Activated CD4-positive, alpha-beta T cell treated with anti-CD3 and anti-CD28 coated beads, Interleukin-2, Interleukin-4, amounts not matched to agents 100 ng/mL and 50 ng/mL, durations not matched to agents 16 hours and 8 hours (primary cell): ENCODE measurements around the gene NQO2.
A peak's percentile ranks its signal among the peaks of the same experiment; 100 is the strongest.
"Not testable (repeated sequence)": the region's sequence is repeated elsewhere in the genome, so short reads cannot be mapped to it uniquely, and the experiment has no call there.

ENCODE experiments used
- DNase-seq: peaks from one replicate; pipeline ENCODE4 v3.0.0-alpha.2; 2020; ENCODE audit warnings: low spot score

The NQO2 gene

DNA sequence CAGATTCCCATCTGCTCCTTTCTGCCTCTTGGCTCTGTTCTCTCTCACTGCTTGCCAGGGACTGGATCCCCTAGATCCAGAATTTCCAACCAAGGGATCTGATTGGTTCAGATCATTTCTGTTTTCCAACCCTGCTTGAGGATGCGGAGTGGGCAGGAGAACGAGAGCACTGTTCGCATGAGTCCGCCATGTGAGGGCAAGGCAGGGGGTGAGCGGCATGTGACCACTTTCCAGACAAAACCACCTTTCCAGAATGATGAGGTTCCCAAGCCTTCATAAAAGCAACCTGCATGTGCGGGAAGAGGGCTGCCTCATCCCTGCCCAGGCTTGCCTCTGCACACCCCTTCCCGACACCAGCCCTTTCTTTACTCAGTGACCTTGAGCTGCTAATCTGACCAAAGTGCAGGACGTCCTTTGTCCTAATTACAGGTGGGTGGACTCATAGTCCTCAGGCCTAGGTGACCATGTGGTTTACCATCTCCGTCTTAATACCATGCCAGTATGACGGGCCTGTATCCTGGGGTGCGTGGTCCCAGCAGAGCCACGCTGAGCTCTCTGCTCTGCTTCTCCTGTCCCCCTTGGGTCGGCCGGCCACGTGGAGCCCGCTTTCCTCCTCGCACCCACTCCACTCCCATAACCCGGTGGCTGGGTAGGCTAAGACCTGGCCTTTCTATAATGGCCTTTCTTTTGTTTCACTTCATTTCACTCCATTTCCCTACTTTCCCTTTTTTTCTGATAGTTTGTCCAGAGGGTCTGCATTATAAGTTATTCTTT lies 14.4 kb downstream of the NQO2 start:
- DNase-seq, result no peak

DNA sequence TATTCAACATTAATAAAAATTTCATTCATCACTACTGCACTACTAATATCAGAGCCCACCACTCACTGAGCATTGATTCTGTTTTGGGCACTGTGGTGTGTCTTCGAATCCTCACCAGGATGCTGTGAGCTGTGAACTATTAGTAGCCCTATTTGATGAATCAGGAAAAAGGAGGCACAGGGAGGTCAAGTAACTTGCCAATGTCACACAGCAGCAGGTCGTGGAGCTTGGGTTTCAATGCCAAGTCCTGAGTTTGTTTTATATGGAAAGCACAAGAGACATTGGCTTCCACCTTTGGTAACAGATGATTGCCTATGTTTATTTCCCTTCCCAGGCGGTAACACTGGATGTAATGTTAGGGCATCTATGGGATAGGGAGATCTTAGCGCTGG lies 15.0 kb downstream of the NQO2 start:
- no peak for DNase-seq

DNA sequence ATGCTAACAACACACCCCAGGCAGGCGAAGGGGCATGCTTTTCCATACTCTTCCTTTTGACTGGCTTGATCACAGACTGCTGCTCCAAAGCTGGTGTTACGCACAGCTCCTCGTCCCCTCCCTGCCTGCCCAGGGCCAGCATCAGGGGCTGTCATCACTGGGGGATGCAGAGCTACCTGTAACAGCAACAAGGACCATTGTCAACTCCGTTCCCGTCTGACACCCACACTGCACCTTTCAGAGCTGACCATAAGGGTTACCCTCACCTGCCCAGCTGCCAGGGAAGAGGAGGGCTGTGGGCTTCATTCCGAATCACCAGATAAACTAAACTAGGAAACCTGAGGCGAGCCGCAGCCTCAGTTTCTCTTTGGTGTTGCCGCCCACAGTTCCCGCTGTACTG lies 15.4 kb downstream of the NQO2 start:
- no peak for DNase-seq

DNA sequence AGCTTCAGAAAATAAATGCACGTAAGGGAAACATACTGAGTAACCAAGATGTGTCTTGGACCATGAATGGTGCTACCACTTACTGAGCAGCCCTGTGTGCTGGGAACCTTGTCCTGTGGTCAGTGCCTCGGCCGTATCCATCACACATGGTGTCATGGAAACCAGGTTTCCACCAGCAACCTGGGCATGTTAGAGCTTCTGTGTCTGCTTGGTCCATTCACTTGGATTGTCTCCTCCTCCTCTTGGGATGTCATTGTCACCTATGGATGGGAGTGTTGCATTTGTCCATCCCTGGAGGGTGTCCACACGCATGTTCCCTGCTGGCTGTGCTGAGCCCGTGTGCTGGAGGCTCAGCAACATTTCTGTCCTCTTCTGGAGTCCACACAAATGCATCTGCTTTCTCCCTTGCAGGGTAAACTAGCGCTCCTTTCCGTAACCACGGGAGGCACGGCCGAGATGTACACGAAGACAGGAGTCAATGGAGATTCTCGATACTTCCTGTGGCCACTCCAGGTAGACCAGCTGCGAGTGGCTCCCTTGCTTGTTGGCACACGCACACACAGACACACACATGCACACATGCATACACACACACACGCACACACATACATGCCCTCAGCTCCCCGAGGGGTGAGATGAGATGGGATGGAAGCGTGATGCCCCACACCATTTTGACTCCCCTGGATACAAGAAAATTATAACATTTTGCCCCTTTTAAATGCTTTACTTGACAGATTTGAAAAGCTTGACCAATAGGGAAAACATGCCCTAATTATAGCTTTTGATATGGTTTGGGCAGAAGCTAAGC lies 17.0 kb downstream of the NQO2 start:
- DNase-seq, result no peak

DNA sequence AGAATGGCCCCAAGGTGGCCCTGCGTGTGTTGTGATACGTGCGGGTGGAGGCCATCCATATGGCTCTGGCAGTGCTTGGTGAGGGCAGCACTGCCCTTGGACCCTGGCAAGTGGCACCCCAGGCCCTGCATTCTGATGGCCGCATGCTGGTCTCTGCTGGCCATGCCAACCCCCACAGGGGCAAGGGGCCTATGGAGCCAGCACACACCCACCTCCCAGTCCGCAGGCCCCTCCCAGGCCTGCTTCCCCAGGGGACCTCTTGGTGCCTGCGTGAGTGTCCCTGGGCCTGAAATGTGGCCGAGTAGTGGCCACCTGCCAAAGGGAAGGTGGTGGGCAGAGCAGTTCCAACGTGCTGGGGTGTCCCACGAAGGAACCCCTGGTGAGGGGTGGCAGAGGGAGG lies 17.6 kb downstream of the NQO2 start:
- DNase-seq, result no peak

DNA sequence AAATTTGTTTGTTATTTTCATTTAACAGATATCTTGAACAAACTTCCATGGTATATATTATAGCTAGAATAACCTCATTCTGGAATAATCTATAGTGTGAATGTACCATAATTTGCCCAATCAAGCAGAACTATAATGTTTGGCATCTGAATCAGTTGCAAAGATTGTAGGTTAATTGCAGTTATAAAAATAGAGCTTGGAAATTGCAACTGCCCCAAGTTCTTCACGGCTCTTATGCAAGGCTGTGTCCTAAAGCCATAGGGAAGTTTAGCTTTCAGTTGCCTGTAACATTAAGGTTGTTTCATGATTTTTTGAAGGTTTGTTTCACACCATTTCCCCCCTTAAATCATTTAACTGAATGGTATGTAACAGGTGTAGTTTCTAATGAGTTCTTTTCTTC lies 19.4 kb downstream of the NQO2 start:
- no peak for DNase-seq

DNA sequence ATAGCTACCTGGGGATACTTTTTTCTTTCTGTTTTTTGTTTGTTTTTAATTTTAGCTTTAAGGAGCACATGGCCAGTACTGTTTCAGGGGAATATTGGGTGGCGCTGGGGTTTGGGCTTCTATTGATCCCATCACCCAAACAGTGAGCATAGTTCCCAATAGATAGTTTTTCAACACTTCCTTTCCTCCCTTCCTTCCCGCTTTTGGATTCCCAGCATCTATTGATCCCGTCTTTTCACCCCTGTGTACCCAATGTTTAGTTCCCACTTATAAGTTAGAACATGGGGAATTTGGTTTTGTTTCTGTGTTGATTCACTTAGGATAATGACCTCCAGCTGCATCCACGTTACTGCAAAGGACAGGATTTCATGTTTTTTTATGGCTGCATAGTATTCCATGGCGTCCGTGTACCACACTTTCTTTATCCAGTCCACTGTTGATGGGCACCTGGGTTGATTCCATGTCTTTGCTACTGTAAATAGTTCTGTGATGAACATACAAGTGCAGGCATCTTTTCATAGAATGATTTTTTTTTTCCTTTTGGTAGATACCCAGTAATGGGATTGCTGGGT lies 20.1 kb downstream of the NQO2 start:
- DNase-seq, result no peak

DNA sequence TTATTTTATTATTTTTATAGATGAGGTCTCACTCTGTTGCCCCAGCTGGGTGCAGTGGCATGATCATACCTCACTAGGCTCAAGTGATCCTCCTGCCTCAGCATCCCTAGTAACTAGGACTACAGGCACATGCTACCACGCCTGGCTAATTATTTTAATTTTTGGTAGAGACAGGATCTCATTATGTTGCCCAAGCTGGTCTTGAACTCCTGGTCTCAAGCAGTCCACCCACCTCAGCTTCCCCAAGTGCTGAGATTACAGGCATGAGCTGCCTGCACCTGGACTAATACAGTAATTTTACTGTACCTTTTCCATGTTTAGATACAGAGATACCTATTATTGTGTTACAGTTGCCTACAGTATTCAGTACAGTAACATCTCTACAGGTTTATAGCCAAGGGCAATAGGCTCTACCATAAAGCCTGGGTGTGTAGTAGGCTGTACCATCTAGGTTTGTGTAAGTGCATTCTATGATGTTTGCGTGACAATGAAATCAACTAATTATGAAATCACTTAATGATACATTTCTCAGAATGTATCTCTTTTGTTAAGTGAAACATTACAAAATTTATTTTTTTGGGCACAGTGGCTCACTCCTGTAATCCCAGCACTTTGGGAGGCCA lies 21.4 kb downstream of the NQO2 start:
- not testable (repeated sequence) for DNase-seq

DNA sequence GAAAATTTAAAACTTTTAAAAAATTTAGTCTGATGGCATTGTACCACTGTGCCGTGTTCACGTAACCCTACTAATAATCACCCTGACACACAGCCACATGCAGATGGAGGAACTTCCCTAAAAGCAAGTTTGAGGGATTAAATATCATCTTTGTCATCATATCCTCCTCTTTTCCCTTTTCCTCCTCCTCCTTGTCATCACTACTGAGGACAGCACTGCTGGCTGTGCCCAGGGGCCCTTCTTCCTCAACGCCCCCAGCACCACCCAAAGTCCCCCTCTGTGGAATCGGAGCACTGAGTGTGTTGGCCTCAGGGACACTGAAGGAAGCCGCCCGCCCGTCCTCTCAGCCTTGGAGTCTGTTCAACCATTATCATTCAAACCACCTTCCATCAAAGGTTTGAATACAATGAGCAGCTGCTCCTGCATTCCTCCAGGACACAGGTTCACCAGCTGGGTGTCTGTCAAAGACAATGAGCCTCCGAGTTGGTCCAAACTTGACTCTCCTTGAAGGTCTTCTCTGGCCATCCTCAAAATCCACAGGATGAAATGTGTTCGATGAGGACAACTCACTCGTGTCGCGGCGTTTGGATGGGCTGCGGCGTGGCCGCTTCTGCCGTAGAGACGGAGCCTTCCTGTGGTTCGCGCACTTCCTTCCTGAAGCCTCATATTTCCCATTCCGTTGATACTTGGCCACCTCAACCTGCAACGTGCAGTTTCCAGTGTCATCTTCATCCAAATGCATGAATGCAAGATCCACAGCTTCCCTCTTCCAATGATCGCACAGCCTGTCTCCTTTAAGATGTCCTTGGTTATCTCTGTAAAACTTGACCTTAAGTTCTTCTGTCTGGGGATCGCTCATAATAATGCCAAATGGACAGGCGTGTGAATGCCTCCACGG lies 23.3 kb downstream of the NQO2 start:
- peak; percentile 60 for DNase-seq

DNA sequence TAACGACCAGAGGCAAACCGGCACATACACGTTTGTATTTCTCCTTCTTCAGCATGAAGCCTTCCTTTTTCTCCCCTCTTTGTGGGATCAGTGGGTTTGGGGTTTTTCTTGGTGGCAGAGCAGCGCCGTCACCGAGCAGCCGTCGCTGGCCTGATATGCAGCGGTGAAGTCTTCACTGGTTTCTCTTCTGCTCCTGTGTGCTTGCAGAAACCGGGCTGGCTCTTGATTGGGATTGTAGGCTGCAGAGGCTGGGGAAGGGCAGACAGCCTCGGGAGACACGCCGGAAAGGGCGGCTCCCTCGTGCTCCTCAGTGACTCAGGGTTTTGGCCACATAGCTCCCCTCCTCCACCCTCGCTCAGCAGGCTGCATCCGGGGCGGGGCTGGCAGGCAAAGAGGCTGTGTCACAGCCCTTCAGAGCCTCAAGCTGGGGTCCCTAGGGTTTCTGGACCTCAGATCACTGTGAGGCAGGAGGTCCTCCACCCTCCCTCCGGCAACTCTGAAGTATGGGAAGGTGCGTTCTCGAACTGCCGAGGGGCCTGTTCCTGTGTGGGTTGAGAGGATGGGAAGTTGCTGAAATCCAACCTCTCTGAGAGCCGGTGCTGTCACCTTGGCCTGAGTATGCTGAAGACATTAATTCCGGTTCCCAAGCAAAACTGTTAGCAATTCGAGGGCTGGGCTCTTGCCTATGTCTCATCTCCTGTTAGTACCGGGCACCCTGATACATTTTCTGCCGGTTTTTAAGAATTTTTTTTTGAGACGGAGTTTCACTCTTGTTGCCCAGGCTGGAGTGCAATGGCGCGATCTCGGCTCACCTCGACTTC lies 24.2 kb downstream of the NQO2 start:
- DNase-seq, result peak; percentile 94

DNA sequence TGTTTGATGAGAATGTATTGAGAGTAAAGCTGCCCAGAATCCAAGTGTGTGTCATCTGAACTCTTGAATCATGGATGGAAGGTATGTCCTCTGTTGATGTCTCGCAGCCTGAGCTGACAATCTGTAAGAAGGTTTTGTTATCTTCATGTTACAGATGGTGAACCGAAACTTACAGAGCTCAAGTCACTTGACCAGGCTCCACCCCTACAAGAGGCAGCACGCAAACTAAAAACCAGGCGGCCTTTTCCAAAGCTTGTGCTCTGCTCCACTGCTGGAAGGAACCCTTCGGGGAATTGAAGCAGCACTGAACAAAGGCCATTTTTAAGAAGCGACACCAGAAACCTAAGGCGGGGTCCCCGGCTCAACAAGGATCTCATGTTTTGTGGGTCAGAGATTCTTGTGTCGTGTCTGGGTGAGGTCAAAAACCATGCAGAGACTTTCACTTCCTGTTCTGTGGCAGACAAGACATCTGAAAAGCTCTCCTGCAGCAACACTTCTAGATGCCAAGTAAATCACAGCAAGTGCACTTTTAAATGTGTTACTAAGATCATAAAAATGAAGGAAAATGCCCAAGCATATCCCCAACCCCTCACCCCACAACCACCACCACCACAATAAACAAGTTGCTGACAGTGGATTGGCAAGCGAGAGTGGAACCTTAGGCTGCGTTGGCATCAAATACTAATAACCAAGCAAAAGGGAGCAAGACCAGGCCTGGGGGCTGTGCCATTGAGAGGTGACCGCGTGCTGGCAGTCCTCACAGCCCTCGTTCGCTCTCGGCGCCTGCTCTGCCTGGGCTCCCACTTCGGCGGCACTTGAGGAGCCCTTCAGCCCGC lies 27.3 kb downstream of the NQO2 start:
- DNase-seq, result peak; percentile 41

DNA sequence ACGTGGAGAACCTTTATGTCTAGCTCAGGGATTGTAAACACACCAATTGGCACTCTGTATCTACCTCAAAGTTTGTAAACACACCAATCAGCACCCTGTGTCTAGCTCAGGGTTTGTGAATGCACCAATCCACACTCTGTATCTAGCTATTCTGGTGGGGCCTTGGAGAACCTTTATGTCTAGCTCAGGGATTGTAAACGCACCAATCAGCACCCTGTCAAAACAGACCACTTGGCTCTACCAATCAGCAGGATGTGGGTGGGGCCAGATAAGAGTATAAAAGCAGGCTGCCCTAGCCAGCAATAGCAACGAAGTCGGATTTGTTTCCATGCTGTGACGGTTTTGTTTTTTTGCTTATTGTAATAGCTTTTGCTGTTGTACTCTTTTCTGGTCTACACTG lies 28.5 kb downstream of the NQO2 start:
- not testable (repeated sequence) for DNase-seq

DNA sequence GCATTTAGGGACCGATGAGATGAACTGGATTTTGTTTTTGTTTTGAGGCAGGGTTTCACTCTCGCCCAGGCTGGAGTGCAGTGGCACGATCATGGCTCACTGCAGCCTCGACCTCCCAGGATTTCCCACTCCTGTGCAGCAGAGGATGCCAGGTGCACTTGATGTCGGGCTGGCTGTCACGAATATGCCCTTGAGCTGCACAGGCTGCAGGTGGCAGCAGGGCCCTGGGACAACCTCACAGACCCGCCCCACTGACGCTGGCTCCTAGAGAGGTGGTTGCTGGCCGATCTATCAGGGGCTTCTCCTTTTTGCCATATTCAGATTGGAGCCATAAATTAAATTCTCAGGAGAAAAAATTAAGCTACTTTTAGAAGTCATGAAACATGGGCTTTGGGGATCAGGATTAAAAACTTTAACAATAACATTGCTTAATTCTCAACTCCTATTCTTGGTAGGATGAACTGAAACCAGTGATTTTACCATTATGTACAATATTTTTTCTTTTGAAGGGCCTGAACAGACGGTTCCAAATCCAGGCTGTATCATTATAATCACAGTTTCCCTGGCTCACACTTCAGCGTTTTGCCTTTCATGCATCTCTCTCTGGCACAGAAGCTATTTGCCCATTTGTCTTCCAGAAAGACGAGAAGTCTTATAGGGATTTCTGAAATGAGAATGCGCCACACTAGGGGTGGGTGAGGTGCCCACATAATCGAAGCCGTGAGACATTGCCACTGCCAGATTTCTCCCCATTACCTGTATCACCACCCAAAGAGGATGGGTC lies 32.4 kb downstream of the NQO2 start:
- no peak for DNase-seq

DNA sequence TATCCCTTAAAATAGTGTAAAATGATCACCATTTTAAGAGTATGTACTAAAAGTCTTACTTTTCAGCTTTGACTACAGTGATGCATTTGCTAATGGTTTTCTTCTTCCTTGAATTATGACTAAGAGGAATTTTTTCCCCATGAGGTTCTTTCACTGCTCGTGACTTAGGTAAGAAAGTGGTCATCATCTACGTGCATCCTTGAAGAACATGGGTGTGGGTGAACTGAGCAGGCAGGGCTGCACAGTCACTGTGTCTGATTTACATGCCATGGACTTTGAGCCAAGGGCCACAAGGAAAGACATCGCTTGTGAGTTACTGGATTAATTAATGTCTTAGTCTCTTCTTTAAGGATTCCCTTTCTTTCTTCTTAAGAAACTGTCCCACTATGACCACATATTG lies 33.3 kb downstream of the NQO2 start:
- DNase-seq, result no peak

DNA sequence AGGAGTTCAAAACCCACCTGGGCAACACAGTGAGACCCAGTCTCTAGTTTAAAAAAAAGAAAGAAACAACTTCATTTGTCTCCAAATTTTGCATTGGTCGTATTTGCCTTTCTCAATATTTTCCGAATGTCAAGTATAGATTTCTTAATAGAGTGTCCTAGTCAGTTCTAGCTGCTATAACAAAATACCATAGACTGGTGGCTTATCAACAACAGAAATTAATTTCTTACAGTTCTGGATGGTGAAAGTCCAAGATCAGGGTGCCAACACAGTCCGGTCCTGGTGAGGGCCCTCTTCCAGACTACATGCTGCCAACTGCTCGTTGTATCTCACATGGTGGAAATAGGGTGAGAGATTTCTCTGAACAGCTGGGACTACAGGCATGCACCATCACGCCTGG lies 34.0 kb downstream of the NQO2 start:
- DNase-seq, result no peak

DNA sequence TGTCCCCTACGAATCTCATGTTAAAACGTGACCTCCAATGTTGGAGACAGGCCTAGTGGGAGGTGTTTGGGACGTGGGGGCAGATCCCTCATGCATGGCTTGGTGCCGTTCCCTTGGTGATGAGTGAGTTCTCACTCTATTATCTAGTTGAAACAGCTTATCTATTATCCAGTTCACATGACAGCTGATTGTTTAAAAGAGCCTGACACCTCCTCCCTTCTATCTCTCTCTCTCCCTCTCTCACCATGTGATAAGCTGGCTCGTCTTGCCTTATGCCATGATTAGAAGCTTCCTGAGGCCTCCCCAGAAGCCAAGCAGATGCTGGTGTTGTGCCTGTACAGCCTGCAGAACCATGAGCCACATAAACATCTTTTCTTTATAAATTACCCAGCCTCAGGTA lies 35.7 kb downstream of the NQO2 start:
- no peak for DNase-seq

DNA sequence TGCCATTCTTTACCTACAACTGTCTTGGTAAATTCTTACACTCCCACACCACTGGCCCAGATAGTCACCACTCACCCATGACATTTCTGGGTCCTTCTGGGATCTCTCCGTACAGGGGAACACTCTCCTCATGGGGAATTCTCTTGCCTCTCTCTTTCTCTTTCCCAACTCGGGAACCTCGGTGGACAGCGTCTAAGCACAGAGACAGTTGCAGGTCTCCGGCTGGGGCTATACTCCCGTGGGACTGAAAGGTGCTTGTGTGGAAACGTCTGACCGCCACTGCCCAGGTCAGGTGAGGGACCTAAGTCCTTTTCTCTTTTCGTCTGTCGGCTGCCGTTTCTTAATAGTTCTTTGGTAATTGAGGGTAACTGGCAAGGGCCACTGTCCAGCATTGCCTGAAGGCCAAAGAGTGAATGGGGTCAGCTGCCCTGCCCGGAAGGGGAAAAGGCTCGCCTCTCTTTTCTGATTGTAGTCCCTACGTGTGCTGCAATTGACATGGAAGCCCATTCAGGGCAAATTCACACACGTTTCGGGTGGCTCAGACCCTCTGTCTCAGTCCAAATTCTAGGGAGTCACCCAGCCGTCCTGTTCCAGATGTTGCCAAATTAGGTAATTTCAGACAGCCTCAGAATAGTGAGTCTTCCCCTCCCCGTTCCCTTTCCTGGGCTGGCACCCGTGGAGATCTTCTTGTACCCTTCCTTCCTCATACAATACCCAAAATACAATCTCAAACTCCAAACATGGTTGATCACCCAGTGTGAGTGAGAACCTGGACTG lies 37.4 kb downstream of the NQO2 start:
- DNase-seq, result no peak

DNA sequence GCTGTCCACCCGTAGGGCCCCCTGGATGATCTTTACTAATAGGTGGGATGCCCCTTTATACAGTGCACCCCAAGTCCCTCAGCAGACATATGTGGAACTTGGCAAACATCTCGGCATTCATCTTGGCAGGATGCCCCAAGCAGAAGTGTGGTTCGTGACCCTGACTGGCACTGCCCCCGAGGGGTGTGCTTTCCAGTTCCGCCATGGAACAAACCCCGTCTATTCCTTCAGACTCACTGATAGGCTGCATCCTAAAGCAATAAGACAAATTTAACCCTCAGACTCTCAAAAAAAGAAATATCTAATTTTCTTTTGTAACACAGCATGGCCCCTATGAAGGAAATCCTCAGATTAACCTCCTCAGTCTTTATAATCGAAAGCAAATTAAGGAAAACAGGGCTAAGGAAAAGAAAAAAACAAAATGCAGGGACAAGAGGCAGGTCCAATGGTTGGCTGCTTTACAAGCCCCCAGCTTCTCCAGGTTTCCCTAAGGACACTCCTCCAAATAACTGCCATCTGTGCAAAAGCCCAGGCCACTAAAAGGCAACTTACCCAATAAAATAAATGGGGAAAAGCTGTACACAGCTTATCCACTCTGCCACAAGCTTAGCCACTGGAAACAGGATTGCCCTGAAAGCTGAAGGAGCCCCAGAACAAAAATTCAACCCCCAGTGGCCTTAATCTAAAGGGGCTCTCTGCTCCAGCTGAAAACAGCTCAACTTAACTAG lies 38.1 kb downstream of the NQO2 start:
- no peak for DNase-seq
